DOHH2 (cell line): ENCODE data around the gene LY6G5C.

Source experiments
- EZH2phosphoT487 ChIP-seq: fragments of 200-600 bp; sonication (generic); IDR thresholded peaks from 2 replicates; pipeline ENCODE4 v1.6.1; 2017; ENCODE audit warnings: borderline replicate concordance, mild to moderate bottlenecking, antibody characterized with exemption, low read length, moderate library complexity, mixed read lengths
- TF ChIP-seq, protein P1 (sequence below): fragments of 200-600 bp; sonication (generic); IDR thresholded peaks from one replicate; pipeline ENCODE4 v1.5.1; 2014; ENCODE audit warnings: antibody characterized with exemption, mild to moderate bottlenecking, low read depth, low read length; ENCODE audit not compliant: poor library complexity, severe bottlenecking

DNA sequence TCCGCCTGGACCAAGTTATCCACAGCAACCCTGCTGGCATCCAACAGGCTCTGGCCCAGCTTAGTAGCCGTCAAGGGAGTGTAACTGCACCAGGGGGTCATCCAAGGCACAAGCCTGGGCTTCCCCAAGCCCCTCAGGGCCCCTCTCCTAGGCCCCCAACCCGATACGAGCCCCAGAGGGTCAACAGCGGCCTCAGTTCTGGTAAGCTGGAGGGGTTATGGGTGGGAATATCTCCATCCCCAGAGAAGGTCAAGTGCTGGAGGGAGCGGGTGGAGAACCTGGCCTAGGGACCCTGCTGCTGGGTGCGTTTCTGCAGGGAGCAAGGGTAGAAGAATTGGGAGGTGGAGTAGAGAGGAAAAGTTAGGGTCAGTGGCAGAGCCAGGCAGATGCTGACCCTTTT is 47.4 kb downstream of the LY6G5C start:
- TF ChIP-seq, protein P1, sequence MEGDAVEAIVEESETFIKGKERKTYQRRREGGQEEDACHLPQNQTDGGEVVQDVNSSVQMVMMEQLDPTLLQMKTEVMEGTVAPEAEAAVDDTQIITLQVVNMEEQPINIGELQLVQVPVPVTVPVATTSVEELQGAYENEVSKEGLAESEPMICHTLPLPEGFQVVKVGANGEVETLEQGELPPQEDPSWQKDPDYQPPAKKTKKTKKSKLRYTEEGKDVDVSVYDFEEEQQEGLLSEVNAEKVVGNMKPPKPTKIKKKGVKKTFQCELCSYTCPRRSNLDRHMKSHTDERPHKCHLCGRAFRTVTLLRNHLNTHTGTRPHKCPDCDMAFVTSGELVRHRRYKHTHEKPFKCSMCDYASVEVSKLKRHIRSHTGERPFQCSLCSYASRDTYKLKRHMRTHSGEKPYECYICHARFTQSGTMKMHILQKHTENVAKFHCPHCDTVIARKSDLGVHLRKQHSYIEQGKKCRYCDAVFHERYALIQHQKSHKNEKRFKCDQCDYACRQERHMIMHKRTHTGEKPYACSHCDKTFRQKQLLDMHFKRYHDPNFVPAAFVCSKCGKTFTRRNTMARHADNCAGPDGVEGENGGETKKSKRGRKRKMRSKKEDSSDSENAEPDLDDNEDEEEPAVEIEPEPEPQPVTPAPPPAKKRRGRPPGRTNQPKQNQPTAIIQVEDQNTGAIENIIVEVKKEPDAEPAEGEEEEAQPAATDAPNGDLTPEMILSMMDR, result no peak
- TF ChIP-seq EZH2phosphoT487, result no peak
